PFSK-1 (cell line): ENCODE measurements around the gene ALG5.

Source experiments
- POLR2AphosphoS5 ChIP-seq: IDR thresholded peaks from 2 replicates; pipeline ENCODE4 v1.6.1; 2012; ENCODE audit warnings: low read depth, mild to moderate bottlenecking, control low read depth, low read length, moderate library complexity
- REST ChIP-seq, 2 experiments: IDR thresholded peaks; 2 replicates each; pipeline versions ENCODE4 v1.6.1 to v1.8.0; 2011 to 2012; ENCODE audit warnings: low read depth in 2 of 2, low read length in 2 of 2, control low read depth in 1 of 2, inconsistent platforms in 1 of 2, mild to moderate bottlenecking in 1 of 2, moderate library complexity in 1 of 2; ENCODE audit not compliant: insufficient read depth in 1 of 2
- SIN3A ChIP-seq: IDR thresholded peaks from 2 replicates; pipeline ENCODE4 v1.6.1; 2012; ENCODE audit warnings: mild to moderate bottlenecking, low read length, moderate library complexity, borderline replicate concordance; ENCODE audit not compliant: insufficient read depth
- TAF1 ChIP-seq: IDR thresholded peaks from 2 replicates; pipeline ENCODE4 v1.6.1; 2012; ENCODE audit warnings: low read length, control low read depth, borderline replicate concordance; ENCODE audit not compliant: insufficient read depth

GRCh38 chr13:37010424-37010823, 11.3 kb upstream of the ALG5 start:
- TF ChIP-seq TAF1 (no peak), POLR2AphosphoS5 (no peak), REST (IDR thresholded peaks at IDR 0.05; ENCODE audit: insufficient read depth in 1 of 2, low read depth in 2 of 2, low read length in 2 of 2) (no peak), SIN3A (no peak)
